Right cardiac atrium (tissue), 5 donors: ENCODE measurements around the gene DMXL1. TPM values are rescaled to one million over a fixed set of nuclear protein-coding genes. Genes with fewer than 3 reads are reported as not detected.
A peak's percentile ranks its signal among the peaks of the same experiment; 100 is the strongest.

ENCODE experiments used
- ATAC-seq, 2 donors: fragments of 200-7000 bp; cut with Tn5 transposase; one replicate each; pipeline versions ENCODE4 v1.8.0 to v1.9.1; 2020; ENCODE audit warnings: moderate library complexity in 2 of 2, mild to moderate bottlenecking in 1 of 2
- DNase-seq, 3 donors: peaks; one replicate each; pipeline ENCODE4 v3.0.0-alpha.2; 2020
- H3K27ac ChIP-seq: one replicate; pipeline ENCODE4 v1.5.1; 2013; ENCODE audit warnings: mild to moderate bottlenecking, low read length, control low read depth, moderate library complexity
- H3K27me3 ChIP-seq: one replicate; pipeline ENCODE4 v1.6.1; 2013; ENCODE audit not compliant: control insufficient read depth, insufficient read depth
- H3K4me1 ChIP-seq: one replicate; pipeline ENCODE4 v1.6.1; 2013; ENCODE audit warnings: low read length; ENCODE audit not compliant: control insufficient read depth, insufficient read depth
- H3K4me3 ChIP-seq: one replicate; pipeline ENCODE4 v1.5.1; 2013; ENCODE audit warnings: low read length, control low read depth
- H3K9me3 ChIP-seq: one replicate; pipeline ENCODE4 v1.6.1; 2013; ENCODE audit warnings: low read length; ENCODE audit not compliant: control insufficient read depth
- WGBS: extraction: QIAGEN DNeasy Blood & Tissue Kit; methylation state at CpG from one replicate; pipeline ENCODE4 v1.1.7; 2013; 5-methylcytosine and 5-hydroxymethylcytosine counted together
- intact Hi-C, 4 donors: fragments of 100-400 bp; cut with DNase I; formaldehyde crosslinking; loops; one replicate each; pipeline versions ENCODE4 v1.11.0 to v1.14.0; 2022 to 2023
- polyA plus RNA-seq: library from polyadenylated mRNA; stranded (reverse); fragments of 200-250 nt; gene quantifications from one replicate; pipeline ENCODE4 v1.2.3, GENCODE V29; 2013
- total RNA-seq, 4 donors: library from RNA; stranded (reverse); fragmentation: NEBNext Ultra II Directional; extraction: Animal tissue kit (Norgen Biotek cat#: 25700); gene quantifications; one replicate each; pipeline ENCODE4 v1.2.1, GENCODE V29; 2021
- donor health status: healthy with polysubstance abuse.
- donor health status: DM: no; HTN: yes; CAD: no.
- donor health status: DM: no; HTN: no; CAD: no.
- donor health status: DM: no; HTN: yes; CAD: no; lungs with severe emphysema.
- donor health status: DM: yes; HTN: yes; CAD: no.

DMXL1 gene
- total and polyA plus RNA-seq, 5 donors, result 10.8 to 42.3 (median 32.1) TPM

- ATAC-seq (no peak), DNase-seq (no peak)
- intact Hi-C loops, result no loop called here
- no peak overlapping the region for H3K27ac ChIP-seq
- no peaks in the 10 kb centered on the region for H3K27me3 ChIP-seq
- no peaks in the 10 kb centered on the region for H3K4me1 ChIP-seq
- WGBS, result 93% methylated on average over 8 of the region's 8 CpGs
- H3K4me3 ChIP-seq, result no peak overlapping the region
- no peaks in the 10 kb centered on the region for H3K9me3 ChIP-seq
These were observed 215.9 kb downstream of the DMXL1 start for GRCh38 chr5:119286511-119287488.

- WGBS, result 39% methylated on average over 3 of the region's 3 CpGs
- Histone ChIP-seq H3K9me3 (no peaks in the 10 kb centered on the region), H3K4me1 (no peaks in the 10 kb centered on the region), H3K27ac (no peak overlapping the region), H3K4me3 (no peak overlapping the region), H3K27me3 (no peaks in the 10 kb centered on the region)
- no peak for ATAC-seq
- no peak for DNase-seq
- intact Hi-C loops, result no loop called here
These were observed 216.7 kb downstream of the DMXL1 start for GRCh38 chr5:119287547-119288111.

GRCh38 chr5:119288379-119289033, 217.6 kb downstream of the DMXL1 start:
- 62% methylated on average over 2 of the region's 2 CpGs for WGBS
- DNase-seq (no peak), ATAC-seq (no peak)
- H3K27me3 ChIP-seq, result no peaks in the 10 kb centered on the region
- H3K9me3 ChIP-seq, result no peaks in the 10 kb centered on the region
- H3K4me3 ChIP-seq, result no peak overlapping the region
- H3K4me1 ChIP-seq, result no peaks in the 10 kb centered on the region
- no peak overlapping the region for H3K27ac ChIP-seq
- intact Hi-C loops, result no loop called here

GRCh38 chr5:119289438-119290044, 218.7 kb downstream of the DMXL1 start:
- Histone ChIP-seq H3K4me3 (no peak overlapping the region), H3K4me1 (no peaks in the 10 kb centered on the region), H3K9me3 (no peaks in the 10 kb centered on the region), H3K27me3 (no peaks in the 10 kb centered on the region), H3K27ac (peak overlapping the region; percentile 13)
- no peak for DNase-seq
- no peak for ATAC-seq
- intact Hi-C loops, result no loop called here
- 53% methylated on average over 3 of the region's 3 CpGs for WGBS

GRCh38 chr5:119290161-119290569, 219.3 kb downstream of the DMXL1 start:
- WGBS, result 49% methylated on average over 3 of the region's 3 CpGs
- Histone ChIP-seq H3K27me3 (no peaks in the 10 kb centered on the region), H3K9me3 (no peaks in the 10 kb centered on the region), H3K4me1 (no peaks in the 10 kb centered on the region), H3K27ac (no peak overlapping the region), H3K4me3 (no peak overlapping the region)
- DNase-seq (no peak), ATAC-seq (no peak)
- intact Hi-C loops, result no loop called here

DNA sequence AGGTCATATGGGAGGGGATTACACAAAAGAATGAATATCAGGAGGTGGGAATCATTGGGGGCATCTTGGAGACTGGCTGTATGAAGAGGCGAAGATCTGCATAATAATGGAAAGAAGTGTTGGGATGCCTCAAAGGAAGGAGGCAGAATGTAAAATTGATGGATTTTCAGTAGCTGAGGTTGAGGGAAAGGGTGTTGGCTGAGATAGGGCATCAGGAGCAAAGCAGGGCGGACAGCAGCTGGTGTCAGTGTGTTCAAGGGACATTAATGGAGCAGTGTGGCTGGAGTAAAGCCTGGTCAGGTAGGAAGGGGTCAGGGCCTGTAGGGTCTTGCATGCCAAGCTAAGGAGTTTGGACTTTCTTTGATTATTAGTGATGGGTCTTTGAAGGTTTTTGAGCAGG, 219.7 kb downstream of the DMXL1 start:
- ATAC-seq (no peak), DNase-seq (no peak)
- no peaks in the 10 kb centered on the region for H3K9me3 ChIP-seq
- H3K27me3 ChIP-seq, result no peaks in the 10 kb centered on the region
- H3K4me1 ChIP-seq, result no peaks in the 10 kb centered on the region
- H3K4me3 ChIP-seq, result no peak overlapping the region
- WGBS, result 96% methylated on average over 2 of the region's 2 CpGs
- intact Hi-C loops, result no loop called here
- H3K27ac ChIP-seq, result no peak overlapping the region

DNA sequence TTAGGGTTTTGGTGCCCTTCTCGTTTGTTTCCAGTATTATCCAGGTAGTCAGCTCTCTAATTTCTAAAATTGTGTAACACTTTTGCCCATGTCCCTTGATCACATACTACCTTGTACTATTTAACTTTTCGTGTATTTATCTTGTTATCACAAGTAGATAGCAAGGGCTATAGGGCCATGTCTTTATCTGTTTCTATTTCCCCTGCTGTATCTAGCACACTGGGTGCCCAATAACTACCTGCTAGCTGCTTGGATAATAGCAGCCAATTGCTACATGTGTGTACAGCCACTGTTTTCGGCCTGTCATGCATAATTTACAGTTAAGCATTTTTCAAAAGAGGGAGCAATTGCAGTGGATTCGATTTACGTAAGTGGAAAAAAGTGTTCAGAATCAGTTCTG, 220.2 kb downstream of the DMXL1 start:
- no peak for DNase-seq
- no peak for ATAC-seq
- intact Hi-C loops, result no loop called here
- H3K4me3 ChIP-seq, result no peak overlapping the region
- no peaks in the 10 kb centered on the region for H3K9me3 ChIP-seq
- no peak overlapping the region for H3K27ac ChIP-seq
- 90% methylated on average over 5 of the region's 5 CpGs for WGBS
- H3K27me3 ChIP-seq, result no peaks in the 10 kb centered on the region
- no peaks in the 10 kb centered on the region for H3K4me1 ChIP-seq

- no peaks in the 10 kb centered on the region for H3K27me3 ChIP-seq
- intact Hi-C loops, result no loop called here
- H3K9me3 ChIP-seq, result no peaks in the 10 kb centered on the region
- H3K4me1 ChIP-seq, result no peaks in the 10 kb centered on the region
- no peak overlapping the region for H3K4me3 ChIP-seq
- ATAC-seq, result no peak
- no peak for DNase-seq
- 59% methylated on average over 3 of the region's 3 CpGs for WGBS
- H3K27ac ChIP-seq, result no peak overlapping the region
These were observed 221.0 kb downstream of the DMXL1 start for GRCh38 chr5:119291877-119292276.

DNA sequence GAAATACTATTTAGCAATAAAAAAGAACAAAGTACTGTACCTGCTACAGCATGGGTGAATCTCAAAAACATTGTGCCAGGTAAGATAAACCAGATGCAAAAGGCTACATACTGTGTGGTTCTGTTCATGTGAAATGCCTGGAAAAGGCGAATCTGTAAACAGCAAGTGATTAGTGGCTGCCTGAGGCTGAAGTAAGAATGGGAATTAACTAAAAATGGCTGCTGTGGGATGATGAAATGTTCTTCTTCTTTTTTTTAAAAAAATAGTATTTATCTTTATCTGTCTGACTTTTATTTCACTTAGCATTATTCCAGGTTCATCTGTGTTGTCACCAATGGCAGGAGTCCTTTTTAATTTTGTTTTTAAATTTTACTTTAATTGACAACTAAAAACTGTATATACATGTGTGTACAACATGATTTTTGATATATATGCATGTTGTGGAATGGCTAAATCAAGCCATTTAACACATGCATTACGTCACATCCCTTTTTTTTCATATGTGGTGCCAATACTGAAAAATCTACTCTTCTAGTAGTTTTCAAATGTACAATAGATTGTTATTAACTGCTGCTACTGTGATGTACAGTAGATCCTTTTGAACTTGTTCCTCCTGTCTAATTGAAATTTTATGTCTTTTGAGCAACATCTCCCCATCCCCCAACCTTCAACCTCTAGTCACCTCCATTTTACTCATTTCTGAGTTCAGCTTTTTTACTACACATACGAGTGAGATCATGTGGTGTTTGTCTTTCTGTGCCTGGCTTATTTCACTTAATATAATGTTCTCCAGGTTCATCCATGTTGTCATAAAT, 222.0 kb downstream of the DMXL1 start:
- H3K27ac ChIP-seq, result no peak overlapping the region
- H3K27me3 ChIP-seq, result no peaks in the 10 kb centered on the region
- 92% methylated on average over 3 of the region's 3 CpGs for WGBS
- H3K9me3 ChIP-seq, result no peaks in the 10 kb centered on the region
- intact Hi-C loops, result no loop called here
- DNase-seq (no peak), ATAC-seq (no peak)
- no peak overlapping the region for H3K4me3 ChIP-seq
- H3K4me1 ChIP-seq, result no peaks in the 10 kb centered on the region

DNA sequence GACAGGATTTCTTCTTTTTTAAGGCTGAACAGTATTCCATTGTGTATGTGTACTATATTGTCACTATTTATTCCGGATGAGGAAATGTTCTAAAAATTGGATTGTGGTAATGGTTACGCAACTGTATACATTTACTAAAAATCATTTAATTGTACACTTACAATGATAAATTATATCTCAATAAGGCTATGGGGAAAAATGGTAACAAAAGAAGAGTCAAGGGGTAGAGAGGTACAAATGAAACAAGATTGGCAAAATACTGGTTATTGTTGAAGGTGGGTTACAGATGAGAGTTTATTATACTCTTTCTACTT, 222.6 kb downstream of the DMXL1 start:
- Histone ChIP-seq H3K9me3 (no peaks in the 10 kb centered on the region), H3K27me3 (no peaks in the 10 kb centered on the region), H3K4me3 (no peak overlapping the region), H3K27ac (no peak overlapping the region), H3K4me1 (no peaks in the 10 kb centered on the region)
- DNase-seq (no peak), ATAC-seq (no peak)
- intact Hi-C loops, result no loop called here
- WGBS, result 92% methylated on average over 2 of the region's 2 CpGs
